OCI-LY1 (cell line): ENCODE data around the gene LCN6.

ENCODE experiments used
- H2AFZ ChIP-seq: fragments of 200-600 bp; sonication (generic), shearing (Covaris generic); 2 replicates; pipeline ENCODE4 v1.6.0; 2014; ENCODE audit warnings: antibody characterized with exemption, mild to moderate bottlenecking, low read length
- H3F3A ChIP-seq: fragments of 200-600 bp; sonication (generic), shearing (Covaris generic); 2 replicates; pipeline ENCODE4 v1.6.0; 2014; ENCODE audit warnings: mild to moderate bottlenecking, antibody characterized with exemption, low read length, moderate library complexity; ENCODE audit not compliant: insufficient read depth
- H3K27ac ChIP-seq: fragments of 200-600 bp; sonication (generic); 2 replicates; pipeline ENCODE4 v1.5.1; 2014; ENCODE audit warnings: low read length, mixed run types, mild to moderate bottlenecking, low read depth; ENCODE audit not compliant: poor library complexity, severe bottlenecking
- H3K27me3 ChIP-seq: fragments of 200-600 bp; sonication (generic); 2 replicates; pipeline ENCODE4 v1.6.0; 2014; ENCODE audit warnings: antibody characterized with exemption, mild to moderate bottlenecking, low read length, moderate library complexity; ENCODE audit not compliant: insufficient read depth
- H3K36me3 ChIP-seq: fragments of 200-600 bp; sonication (generic); 2 replicates; pipeline ENCODE4 v1.6.1; 2014; ENCODE audit warnings: mild to moderate bottlenecking, antibody characterized with exemption, low read length, moderate library complexity, mixed read lengths; ENCODE audit not compliant: insufficient read depth
- H3K4me1 ChIP-seq: fragments of 200-600 bp; sonication (generic); 2 replicates; pipeline ENCODE4 v1.5.1; 2014; ENCODE audit warnings: mild to moderate bottlenecking, low read length, moderate library complexity; ENCODE audit not compliant: insufficient read depth, severe bottlenecking
- H3K4me2 ChIP-seq: fragments of 200-600 bp; sonication (generic), shearing (Covaris generic); 2 replicates; pipeline ENCODE4 v1.6.1; 2014; ENCODE audit warnings: low read length
- H3K4me3 ChIP-seq: fragments of 200-600 bp; sonication (generic); 2 replicates; pipeline ENCODE4 v1.5.1; 2014; ENCODE audit warnings: low read length, low read depth, mild to moderate bottlenecking, mixed read lengths; ENCODE audit not compliant: poor library complexity, severe bottlenecking
- H3K79me2 ChIP-seq: fragments of 200-600 bp; shearing (Covaris generic); 2 replicates; pipeline ENCODE4 v1.6.1; 2016; ENCODE audit warnings: mixed run types, low read length, mixed read lengths; ENCODE audit not compliant: insufficient read depth
- H3K9ac ChIP-seq: fragments of 200-600 bp; sonication (generic), shearing (Covaris generic); 2 replicates; pipeline ENCODE4 v1.6.1; 2014; ENCODE audit warnings: mild to moderate bottlenecking, low read length, mixed read lengths
- H3K9me2 ChIP-seq: fragments of 200-600 bp; sonication (generic), shearing (Covaris generic); 2 replicates; pipeline ENCODE4 v1.6.1; 2014; ENCODE audit warnings: low read depth, mild to moderate bottlenecking, low read length, mixed read lengths
- H3K9me3 ChIP-seq: fragments of 200-600 bp; shearing (Covaris generic); 2 replicates; pipeline ENCODE4 v1.6.1; 2014; ENCODE audit warnings: low read length, mixed read lengths
- H4K20me1 ChIP-seq: fragments of 200-600 bp; sonication (generic), shearing (Covaris generic); 2 replicates; pipeline ENCODE4 v1.6.0; 2016; ENCODE audit warnings: mild to moderate bottlenecking, low read length; ENCODE audit not compliant: insufficient read depth
- CTCF ChIP-seq: fragments of 200-600 bp; sonication (generic), shearing (Covaris generic); IDR thresholded peaks from 2 replicates; pipeline ENCODE4 v1.5.1; 2017; ENCODE audit warnings: mild to moderate bottlenecking, antibody characterized with exemption, low read length, moderate library complexity, mixed read lengths
- EZH2 ChIP-seq: fragments of 200-600 bp; sonication (generic), shearing (Covaris generic); IDR thresholded peaks from 2 replicates; pipeline ENCODE4 v1.8.0; 2017; ENCODE audit warnings: borderline replicate concordance, mixed run types, mild to moderate bottlenecking, antibody characterized with exemption, low read length, moderate library complexity, mixed read lengths

LCN6 gene

DNA sequence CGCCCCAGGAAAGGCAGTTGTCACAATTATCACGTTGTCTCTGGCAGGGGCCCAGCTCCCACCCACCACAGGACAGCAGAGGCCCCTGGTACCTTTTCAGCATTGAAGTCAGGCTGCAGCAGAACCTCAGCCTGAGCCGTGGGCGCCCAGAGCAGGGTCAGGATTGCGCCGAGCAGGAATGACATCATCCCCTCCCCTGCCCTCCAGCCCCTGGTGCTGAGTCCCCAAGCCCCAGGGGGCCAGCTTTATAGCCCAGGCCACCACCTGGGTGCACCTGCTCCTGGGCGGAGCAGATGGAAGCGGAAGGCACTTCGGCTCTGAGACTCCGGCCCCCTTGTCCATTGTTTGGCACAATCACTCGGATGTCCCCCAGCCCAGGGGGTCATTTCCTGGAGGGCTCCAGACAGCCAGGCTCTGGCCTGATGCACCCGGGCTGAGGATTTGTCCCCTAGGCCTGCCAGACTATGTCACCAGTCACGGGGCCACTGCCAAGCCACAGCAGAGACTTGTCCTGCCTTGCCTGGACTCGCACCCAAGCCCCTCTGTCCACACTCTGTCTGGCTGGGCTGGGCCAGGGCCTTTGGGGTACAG lies 16.1 kb upstream of the LCN6 start, which contains the start of gene LCN15:
LCN15 (minus strand) TSS at position 218 of the 591 bp plus-strand sequence; CDS start at position 188, 30 bp downstream.
- no peak within 1 kb of the TSS for H2AFZ ChIP-seq
- H3K36me3 ChIP-seq: no peaks in the 10 kb centered on the region
- no peaks in the 10 kb centered on the region for H4K20me1 ChIP-seq
- H3K9me2 ChIP-seq: no peaks in the 10 kb centered on the region
- H3K27ac ChIP-seq: no peak within 1 kb of the TSS
- H3K4me3 ChIP-seq: no peak within 1 kb of the TSS
- no peak within 1 kb of the TSS for H3K4me2 ChIP-seq
- H3K27me3 ChIP-seq: 0 out of 2 replicates have a peak, but pooled peaks cover 7% of the 10 kb centered on the region
- TF ChIP-seq CTCF: no peak
- no peaks in the 10 kb centered on the region for H3K79me2 ChIP-seq
- no peak within 1 kb of the TSS for H3K9ac ChIP-seq
- H3K9me3 ChIP-seq: no peaks in the 10 kb centered on the region
- no peaks in the 10 kb centered on the region for H3K4me1 ChIP-seq
- no peaks in the 10 kb centered on the region for H3F3A ChIP-seq

- Histone ChIP-seq H3K9me3 (no peaks in the 10 kb centered on the region), H2AFZ (no peak overlapping the region), H3K27ac (no peak overlapping the region), H3K9ac (no peak overlapping the region), H3K27me3 (0 out of 2 replicates have a peak, but pooled peaks cover 7% of the 10 kb centered on the region), H3K79me2 (no peaks in the 10 kb centered on the region), H3K4me2 (no peak overlapping the region), H3F3A (no peaks in the 10 kb centered on the region), H3K4me1 (no peaks in the 10 kb centered on the region), H3K9me2 (no peaks in the 10 kb centered on the region), H3K36me3 (no peaks in the 10 kb centered on the region), H3K4me3 (no peak overlapping the region), H4K20me1 (no peaks in the 10 kb centered on the region)
- TF ChIP-seq EZH2 (no peak), CTCF (no peak)
Measured at GRCh38 chr9:136763649-136764035, 15.3 kb upstream of the LCN6 start.

DNA sequence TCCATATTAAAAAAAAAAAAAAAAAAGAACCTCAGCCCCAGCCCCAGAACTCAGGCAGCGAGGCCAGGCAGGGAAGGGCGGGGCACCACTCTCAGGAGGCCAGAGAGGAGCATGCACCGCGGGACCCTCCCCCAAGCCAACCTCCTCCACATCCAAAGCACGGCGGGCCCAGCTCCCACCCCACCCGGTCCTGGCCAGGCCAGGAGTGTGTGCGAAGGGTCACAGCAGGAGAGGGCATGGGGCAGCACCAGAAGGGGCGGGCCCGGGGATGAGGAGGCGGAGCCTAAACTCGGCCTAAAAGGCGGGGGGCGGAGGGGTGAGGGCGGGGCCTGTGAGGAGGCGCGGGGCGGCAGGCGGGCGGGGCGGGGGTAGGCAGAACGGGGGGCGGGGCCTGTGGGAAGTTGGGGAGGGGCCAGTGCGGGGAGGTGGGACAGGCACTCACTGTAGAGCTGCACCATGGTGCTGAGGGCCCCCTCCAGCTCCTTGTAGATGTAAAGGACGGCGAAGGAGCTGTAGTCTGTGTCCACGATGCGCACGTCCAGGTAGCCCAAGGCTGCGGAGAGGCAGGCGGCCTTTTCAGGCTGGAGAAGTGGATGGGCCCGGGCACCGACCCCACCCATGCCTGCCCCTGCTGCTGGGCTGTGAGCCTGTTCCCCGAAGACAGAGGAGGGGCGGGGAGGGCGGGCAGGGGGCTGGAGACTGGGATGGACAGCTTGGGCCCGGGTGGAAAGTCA lies 14.8 kb upstream of the LCN6 start:
- Histone ChIP-seq H3K27me3 (peaks cover 7% of the 10 kb centered on the region; the same call in 1 of the 2 replicates), H3K4me2 (peak overlapping the region; percentile 26; the same call in 1 of the 2 replicates), H3K27ac (no peak overlapping the region), H3K36me3 (no peaks in the 10 kb centered on the region), H3K9me2 (no peaks in the 10 kb centered on the region), H3K9me3 (no peaks in the 10 kb centered on the region), H4K20me1 (no peaks in the 10 kb centered on the region), H2AFZ (no peak overlapping the region), H3K4me1 (no peaks in the 10 kb centered on the region), H3K4me3 (no peak overlapping the region), H3K79me2 (no peaks in the 10 kb centered on the region), H3K9ac (no peak overlapping the region), H3F3A (no peaks in the 10 kb centered on the region)
- TF ChIP-seq CTCF (no peak), EZH2 (no peak)
